GM19397 (cell line): ENCODE results near the gene SRP9.
"Not testable (repeated sequence)": the region's sequence is repeated elsewhere in the genome, so short reads cannot be mapped to it uniquely, and the experiment has no call there.

Source experiments
- ATAC-seq: cut with Tn5 transposase; IDR thresholded peaks from one replicate; pipeline ENCODE4 v1.9.1; 2021; ENCODE audit warnings: mild to moderate bottlenecking, moderate library complexity; ENCODE audit not compliant: unreplicated experiment

Gene SRP9

GRCh38 chr1:225772848-225773247 is 4.8 kb upstream of the SRP9 start:
- ATAC-seq, result no peak

GRCh38 chr1:225774281-225775147 is 3.1 kb upstream of the SRP9 start:
- no peak for ATAC-seq

- no peak for ATAC-seq
Measured at GRCh38 chr1:225776294-225776693, 1.3 kb upstream of the SRP9 start.

- ATAC-seq, result peak; percentile 1
Measured at GRCh38 chr1:225777058-225777582, 506 bp upstream of the SRP9 start.

- no peak for ATAC-seq
Measured at GRCh38 chr1:225778337-225778669, 677 bp downstream of the SRP9 start.

GRCh38 chr1:225779165-225779564 is 1.5 kb downstream of the SRP9 start:
- ATAC-seq, result not testable (repeated sequence)

GRCh38 chr1:225780134-225780533 is 2.5 kb downstream of the SRP9 start:
- no peak for ATAC-seq

GRCh38 chr1:225780630-225781029 is 3.0 kb downstream of the SRP9 start:
- ATAC-seq, result no peak

- not testable (repeated sequence) for ATAC-seq
Measured at GRCh38 chr1:225789142-225789541, 11.5 kb downstream of the SRP9 start.

- ATAC-seq, result no peak
Measured at GRCh38 chr1:225794954-225795353, 17.3 kb downstream of the SRP9 start.

GRCh38 chr1:225796097-225796496 is 18.5 kb downstream of the SRP9 start:
- ATAC-seq, result not testable (repeated sequence)

- not testable (repeated sequence) for ATAC-seq
Measured at GRCh38 chr1:225801146-225801545, 23.5 kb downstream of the SRP9 start.

GRCh38 chr1:225806249-225806648 is 28.6 kb downstream of the SRP9 start:
- ATAC-seq, result no peak

GRCh38 chr1:225806736-225807135 is 29.1 kb downstream of the SRP9 start:
- not testable (repeated sequence) for ATAC-seq

- ATAC-seq, result no peak
Measured at GRCh38 chr1:225808136-225808535, 30.5 kb downstream of the SRP9 start.

- peak; percentile 92 for ATAC-seq
Measured at GRCh38 chr1:225809842-225810578, 32.4 kb downstream of the SRP9 start, which contains the start of gene EPHX1. Gene EPHX1, plus strand, starts transcription at chr1:225810124. Its CDS starts 18,606 bp downstream, at chr1:225828730.

GRCh38 chr1:225810579-225811538 is 33.2 kb downstream of the SRP9 start:
- ATAC-seq, result not testable (repeated sequence)

- no peak for ATAC-seq
Measured at GRCh38 chr1:225811622-225812487, 34.2 kb downstream of the SRP9 start.

GRCh38 chr1:225812488-225813213 is 35.0 kb downstream of the SRP9 start:
- no peak for ATAC-seq
